Trophoblast cell (in vitro differentiated cells and primary cell): ENCODE measurements around the gene ICA1L.
A peak's percentile ranks its signal among the peaks of the same experiment; 100 is the strongest.

Experiments used
- DNase-seq, 2 donors: peaks; one replicate each; pipeline ENCODE4 v3.0.0-alpha.2; 2016
- H2AFZ ChIP-seq: 2 replicates; pipeline ENCODE4 v1.6.1; 2013; ENCODE audit warnings: low read length, moderate library complexity, mild to moderate bottlenecking; ENCODE audit not compliant: insufficient read depth, poor library complexity
- H2AK5ac ChIP-seq: 2 replicates; pipeline ENCODE4 v1.6.1; 2013; ENCODE audit warnings: mild to moderate bottlenecking, low read length
- H2BK120ac ChIP-seq: 2 replicates; pipeline ENCODE4 v1.6.1; 2013; ENCODE audit warnings: low read length, mild to moderate bottlenecking, moderate library complexity; ENCODE audit not compliant: insufficient read depth, poor library complexity
- H2BK12ac ChIP-seq: 2 replicates; pipeline ENCODE4 v1.6.1; 2013; ENCODE audit warnings: mild to moderate bottlenecking, low read length, moderate library complexity
- H2BK5ac ChIP-seq: 2 replicates; pipeline ENCODE4 v1.6.1; 2013; ENCODE audit warnings: low read length, low read depth, moderate library complexity, mild to moderate bottlenecking; ENCODE audit not compliant: poor library complexity
- H3K14ac ChIP-seq: 2 replicates; pipeline ENCODE4 v1.6.1; 2013; ENCODE audit warnings: mild to moderate bottlenecking, low read length
- H3K18ac ChIP-seq: 2 replicates; pipeline ENCODE4 v1.6.1; 2013; ENCODE audit warnings: mild to moderate bottlenecking, low read length
- H3K23ac ChIP-seq: 2 replicates; pipeline ENCODE4 v1.6.1; 2013; ENCODE audit warnings: low read length
- H3K27ac ChIP-seq: 2 replicates; pipeline ENCODE4 v1.5.1; 2013; ENCODE audit warnings: low read depth, mild to moderate bottlenecking, inconsistent platforms, low read length, moderate library complexity
- H3K27me3 ChIP-seq: 2 replicates; pipeline ENCODE4 v1.6.1; 2013; ENCODE audit warnings: inconsistent platforms, mild to moderate bottlenecking, low read length, moderate library complexity; ENCODE audit not compliant: insufficient read depth
- H3K36me3 ChIP-seq, 2 experiments: 1 replicate in 1 of 2; 2 replicates in 1 of 2; pipeline ENCODE4 v1.6.1; 2013; ENCODE audit warnings: low read length in 2 of 2, mild to moderate bottlenecking in 2 of 2, moderate library complexity in 1 of 2; ENCODE audit not compliant: insufficient read depth in 2 of 2, control insufficient read depth in 1 of 2
- H3K4ac ChIP-seq: 2 replicates; pipeline ENCODE4 v1.6.1; 2013; ENCODE audit warnings: low read depth, mild to moderate bottlenecking, low read length, moderate library complexity
- H3K4me1 ChIP-seq, 2 experiments: 1 replicate in 1 of 2; 2 replicates in 1 of 2; pipeline ENCODE4 v1.6.1; 2013; ENCODE audit warnings: low read length in 2 of 2, mild to moderate bottlenecking in 2 of 2, moderate library complexity in 1 of 2; ENCODE audit not compliant: insufficient read depth in 2 of 2, control insufficient read depth in 1 of 2
- H3K4me2 ChIP-seq: 2 replicates; pipeline ENCODE4 v1.6.1; 2013; ENCODE audit warnings: inconsistent platforms, mild to moderate bottlenecking, low read length, moderate library complexity
- H3K4me3 ChIP-seq: 2 replicates; pipeline ENCODE4 v1.5.1; 2013; ENCODE audit warnings: mild to moderate bottlenecking, low read depth, low read length, inconsistent platforms
- H3K79me1 ChIP-seq: one replicate; pipeline ENCODE4 v1.6.1; 2013; ENCODE audit warnings: low read length
- H3K79me2 ChIP-seq: 2 replicates; pipeline ENCODE4 v1.6.1; 2013; ENCODE audit warnings: low read length, mild to moderate bottlenecking; ENCODE audit not compliant: control insufficient read depth, insufficient read depth, poor library complexity
- H3K9ac ChIP-seq: 2 replicates; pipeline ENCODE4 v1.6.1; 2013; ENCODE audit warnings: mild to moderate bottlenecking, low read length
- H3K9me3 ChIP-seq: 2 replicates; pipeline ENCODE4 v1.6.1; 2013; ENCODE audit warnings: low read depth, mild to moderate bottlenecking, control low read depth, inconsistent platforms, low read length; ENCODE audit not compliant: insufficient read depth
- H4K12ac ChIP-seq: 2 replicates; pipeline ENCODE4 v1.6.1; 2013; ENCODE audit warnings: low read depth, mild to moderate bottlenecking, low read length, moderate library complexity
- H4K8ac ChIP-seq: 2 replicates; pipeline ENCODE4 v1.6.1; 2013; ENCODE audit warnings: low read depth, mild to moderate bottlenecking, low read length, moderate library complexity
- H4K91ac ChIP-seq: one replicate; pipeline ENCODE4 v1.6.1; 2013; ENCODE audit warnings: low read depth, mild to moderate bottlenecking, low read length, moderate library complexity
- WGBS: extraction: QIAGEN DNeasy Blood & Tissue Kit; methylation state at CpG from one replicate; pipeline ENCODE4 v1.1.7; 2013; ENCODE audit warnings: missing lambda C conversion rate; ENCODE audit not compliant: insufficient read length, insufficient coverage; ENCODE audit errors: extremely low coverage; 5-methylcytosine and 5-hydroxymethylcytosine counted together

ICA1L gene

DNA sequence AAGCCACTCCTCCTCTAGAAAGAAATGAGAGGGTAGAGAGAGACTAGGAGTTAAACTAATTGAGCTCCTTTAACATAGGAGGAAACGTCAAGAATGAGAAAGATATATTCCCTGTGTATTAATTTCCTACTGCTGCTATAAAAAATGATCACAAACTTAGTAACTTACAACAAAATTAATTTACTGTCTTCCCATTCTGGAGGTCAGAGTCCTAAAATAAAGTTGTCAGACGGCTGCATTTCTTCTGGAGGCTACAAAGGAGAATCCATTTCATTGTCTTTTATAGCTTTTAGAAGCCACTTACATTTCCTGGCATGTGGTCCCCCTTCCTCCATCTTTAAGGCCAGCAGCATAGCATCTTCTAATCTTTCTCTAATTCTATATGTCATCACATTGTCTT, 26.9 kb downstream of the ICA1L start:
- H3K14ac ChIP-seq = no peak overlapping the region
- no peak overlapping the region for H4K8ac ChIP-seq
- no peak overlapping the region for H3K4me2 ChIP-seq
- H3K27me3 ChIP-seq = no peaks in the 10 kb centered on the region
- H4K12ac ChIP-seq = no peak overlapping the region
- peaks cover 10% of the 10 kb centered on the region for H3K9me3 ChIP-seq
- H2BK12ac ChIP-seq = no peak overlapping the region
- H3K4me3 ChIP-seq = no peak overlapping the region
- no CpG with 5 or more reads among the region's 2 CpGs for WGBS
- no peak for DNase-seq
- no peak overlapping the region for H2BK120ac ChIP-seq
- H2AK5ac ChIP-seq = no peak overlapping the region
- H4K91ac ChIP-seq = no peak overlapping the region
- H3K79me1 ChIP-seq = no peaks in the 10 kb centered on the region
- no peaks in the 10 kb centered on the region for H3K79me2 ChIP-seq
- no peak overlapping the region for H3K23ac ChIP-seq
- H2AFZ ChIP-seq = no peak overlapping the region
- no peak overlapping the region for H2BK5ac ChIP-seq
- no peak overlapping the region for H3K9ac ChIP-seq
- H3K4ac ChIP-seq = no peak overlapping the region
- H3K27ac ChIP-seq = no peak overlapping the region
- H3K18ac ChIP-seq = no peak overlapping the region
- H3K36me3 ChIP-seq = no peaks in the 10 kb centered on the region
- H3K4me1 ChIP-seq = no peaks in the 10 kb centered on the region

DNA sequence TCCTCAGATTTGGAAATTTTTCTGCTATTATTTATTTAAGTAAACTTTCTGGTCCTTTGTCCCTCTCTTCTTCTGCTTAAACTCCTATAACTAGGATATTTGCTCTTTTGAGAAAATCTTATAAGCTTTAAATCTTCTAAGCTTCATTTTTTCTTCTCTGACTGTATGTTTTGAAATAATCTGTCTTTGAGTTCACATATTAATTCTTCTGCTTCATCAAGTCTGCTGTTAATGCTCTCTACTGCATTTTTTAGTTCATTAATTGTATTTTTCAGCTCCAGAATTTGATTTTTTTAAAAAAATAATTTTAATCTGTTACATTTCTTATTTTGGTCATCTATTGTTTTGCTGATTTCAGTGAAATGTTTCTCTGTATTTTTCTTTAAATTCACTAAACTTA, 28.9 kb downstream of the ICA1L start:
- H2AK5ac ChIP-seq = no peak overlapping the region
- H4K8ac ChIP-seq = no peak overlapping the region
- H3K14ac ChIP-seq = no peak overlapping the region
- H3K18ac ChIP-seq = no peak overlapping the region
- H3K9ac ChIP-seq = no peak overlapping the region
- no peak overlapping the region for H4K12ac ChIP-seq
- H3K4me1 ChIP-seq = no peaks in the 10 kb centered on the region
- no peak overlapping the region for H3K23ac ChIP-seq
- no peak for DNase-seq
- H2AFZ ChIP-seq = no peak overlapping the region
- H3K79me2 ChIP-seq = no peaks in the 10 kb centered on the region
- H3K79me1 ChIP-seq = no peaks in the 10 kb centered on the region
- H3K36me3 ChIP-seq = no peaks in the 10 kb centered on the region
- no peak overlapping the region for H2BK120ac ChIP-seq
- H2BK12ac ChIP-seq = no peak overlapping the region
- H3K27me3 ChIP-seq = no peaks in the 10 kb centered on the region
- H3K27ac ChIP-seq = no peak overlapping the region
- H4K91ac ChIP-seq = no peak overlapping the region
- no peak overlapping the region for H3K4me3 ChIP-seq
- H3K4me2 ChIP-seq = no peak overlapping the region
- peaks cover 10% of the 10 kb centered on the region for H3K9me3 ChIP-seq
- no peak overlapping the region for H3K4ac ChIP-seq
- no peak overlapping the region for H2BK5ac ChIP-seq

DNA sequence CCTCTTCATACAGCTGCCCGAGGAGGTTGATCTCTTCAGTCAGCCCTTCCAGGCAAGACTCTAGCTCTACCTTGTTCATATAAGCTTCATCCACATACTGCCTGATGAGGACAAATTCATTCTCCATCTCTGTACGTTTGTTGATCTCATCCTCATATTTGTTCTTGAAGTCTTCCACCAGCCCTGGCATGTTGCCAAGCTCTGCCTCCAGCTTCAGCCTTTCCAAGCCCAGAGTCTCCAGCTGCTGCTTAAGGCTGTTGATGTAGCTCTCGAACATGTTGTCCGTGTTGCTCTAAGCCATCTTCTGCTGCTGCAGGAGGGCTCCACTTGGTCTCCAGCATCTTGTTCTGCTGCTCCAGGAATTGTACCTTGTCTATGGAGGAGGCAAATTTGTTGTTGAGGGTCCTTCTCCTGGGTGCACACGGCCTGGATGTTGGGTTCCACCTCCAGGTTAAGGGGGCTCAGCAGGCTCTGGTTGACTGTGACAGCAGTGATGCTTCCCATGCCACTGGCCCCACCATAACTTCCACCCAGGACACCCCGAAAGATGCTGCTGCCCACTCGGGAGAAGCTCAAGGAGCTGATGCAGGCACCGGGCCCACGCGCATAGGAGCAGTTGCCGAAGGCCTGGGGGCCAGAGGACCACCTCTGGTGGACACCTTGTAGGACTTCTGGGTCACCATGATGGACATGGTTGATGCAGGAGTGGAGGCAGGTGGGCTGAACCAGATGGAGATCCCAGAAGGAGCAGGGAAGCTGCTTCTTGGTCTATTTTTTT, 30.3 kb downstream of the ICA1L start:
- Histone ChIP-seq H4K8ac (no peak overlapping the region), H2AK5ac (no peak overlapping the region), H3K4me1 (no peaks in the 10 kb centered on the region), H3K9me3 (peaks cover 10% of the 10 kb centered on the region), H4K12ac (no peak overlapping the region), H3K79me2 (no peaks in the 10 kb centered on the region), H3K27ac (no peak overlapping the region), H2AFZ (no peak overlapping the region), H3K4ac (no peak overlapping the region), H2BK120ac (no peak overlapping the region), H2BK12ac (no peak overlapping the region), H4K91ac (no peak overlapping the region), H3K36me3 (no peaks in the 10 kb centered on the region), H3K79me1 (no peaks in the 10 kb centered on the region), H3K4me2 (no peak overlapping the region), H3K23ac (no peak overlapping the region), H3K18ac (no peak overlapping the region), H3K9ac (no peak overlapping the region), H3K27me3 (no peaks in the 10 kb centered on the region), H3K14ac (no peak overlapping the region), H2BK5ac (no peak overlapping the region), H3K4me3 (no peak overlapping the region)
- no CpG with 5 or more reads among the region's 11 CpGs for WGBS
- no peak for DNase-seq

DNA sequence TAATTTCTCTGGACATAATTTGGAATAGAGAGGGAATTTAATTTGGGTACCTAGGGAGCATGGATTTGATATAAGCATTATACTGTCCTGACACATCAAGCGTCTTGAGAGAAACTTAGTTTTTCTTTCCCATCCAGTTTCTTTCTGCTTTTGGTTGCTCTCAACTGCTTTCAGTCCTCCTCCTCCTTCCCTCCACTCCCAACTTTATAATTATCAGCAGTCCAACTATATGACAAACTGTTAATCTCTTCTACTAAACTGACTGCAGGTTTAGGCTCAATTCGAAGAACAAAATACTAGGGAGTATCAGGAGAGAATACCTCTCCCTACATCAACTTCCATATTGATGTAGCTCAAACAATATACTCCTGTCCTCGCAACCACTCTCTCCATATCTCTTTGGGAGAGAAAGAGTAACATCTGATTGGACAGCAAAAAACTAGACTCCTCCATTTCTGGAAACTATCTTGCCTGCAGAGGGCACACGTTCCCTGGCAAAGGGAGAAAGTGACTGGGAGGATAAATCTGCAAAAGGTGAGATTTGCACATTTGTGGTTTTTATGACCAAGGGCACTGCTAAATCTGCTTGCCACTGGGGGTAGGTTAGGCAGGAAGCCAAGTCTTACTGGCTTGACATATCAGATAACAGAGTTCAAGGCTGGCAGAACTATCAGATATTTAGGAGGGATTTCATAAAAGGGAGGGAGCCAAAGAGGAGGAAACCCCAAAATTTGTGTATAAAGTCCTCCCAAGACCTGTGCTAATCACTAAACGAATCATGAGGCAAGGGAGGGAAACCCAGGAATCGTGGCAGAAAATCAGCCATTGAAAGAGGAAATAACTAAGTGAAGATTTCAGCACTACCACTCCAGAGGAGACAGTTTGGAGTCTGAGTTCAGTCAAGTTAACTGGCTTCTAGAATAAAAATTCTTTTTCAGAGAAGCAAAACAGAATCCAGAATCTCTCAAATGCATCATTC, 40.0 kb downstream of the ICA1L start:
- no peaks in the 10 kb centered on the region for H3K36me3 ChIP-seq
- no CpG with 5 or more reads among the region's 6 CpGs for WGBS
- no peak overlapping the region for H3K9ac ChIP-seq
- H3K79me1 ChIP-seq = no peaks in the 10 kb centered on the region
- H2AK5ac ChIP-seq = no peak overlapping the region
- no peak overlapping the region for H2BK5ac ChIP-seq
- no peak overlapping the region for H4K12ac ChIP-seq
- no peaks in the 10 kb centered on the region for H3K9me3 ChIP-seq
- H3K27me3 ChIP-seq = no peaks in the 10 kb centered on the region
- H3K4ac ChIP-seq = no peak overlapping the region
- no peaks in the 10 kb centered on the region for H3K79me2 ChIP-seq
- no peak overlapping the region for H3K27ac ChIP-seq
- no peak overlapping the region for H3K4me3 ChIP-seq
- no peak overlapping the region for H4K8ac ChIP-seq
- no peak overlapping the region for H3K4me2 ChIP-seq
- H3K4me1 ChIP-seq = no peaks in the 10 kb centered on the region
- no peak overlapping the region for H3K14ac ChIP-seq
- no peak overlapping the region for H3K23ac ChIP-seq
- H3K18ac ChIP-seq = no peak overlapping the region
- H2AFZ ChIP-seq = no peak overlapping the region
- peak; percentile 33 to 76 for DNase-seq
- H2BK12ac ChIP-seq = no peak overlapping the region
- H4K91ac ChIP-seq = no peak overlapping the region
- H2BK120ac ChIP-seq = no peak overlapping the region
